ENCODE results near the gene ZNF574. TPM values are rescaled to one million over a fixed set of nuclear protein-coding genes. Genes with fewer than 3 reads are reported as not detected.
"Not testable (repeated sequence)": the region's sequence is repeated elsewhere in the genome, so short reads cannot be mapped to it uniquely, and the experiment has no call there.

Gene ZNF574
- total RNA-seq, 1 donor from 2014 or later = 18.7 TPM

DNA sequence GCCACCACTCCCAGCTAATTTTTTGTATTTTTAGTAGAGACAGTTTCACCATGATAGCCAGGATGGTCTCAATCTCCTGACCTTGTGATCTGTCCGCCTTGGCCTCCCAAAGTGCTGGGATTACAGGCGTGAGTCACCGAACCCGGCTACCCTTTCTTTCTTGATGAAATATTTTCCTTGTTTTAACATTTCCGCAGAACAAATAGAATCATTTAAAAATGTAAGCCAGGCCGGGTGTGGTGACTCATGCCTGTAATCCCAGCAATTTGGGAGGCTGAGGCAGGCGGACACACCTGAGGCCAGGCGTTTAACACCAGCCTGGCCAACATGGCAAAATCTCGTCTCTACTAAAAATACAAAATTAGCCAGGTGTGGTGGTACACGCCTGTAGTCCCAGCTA, 24.3 kb downstream of the ZNF574 start:
- DNase-seq (ENCODE audit: low spot score) = not testable (repeated sequence)

DNA sequence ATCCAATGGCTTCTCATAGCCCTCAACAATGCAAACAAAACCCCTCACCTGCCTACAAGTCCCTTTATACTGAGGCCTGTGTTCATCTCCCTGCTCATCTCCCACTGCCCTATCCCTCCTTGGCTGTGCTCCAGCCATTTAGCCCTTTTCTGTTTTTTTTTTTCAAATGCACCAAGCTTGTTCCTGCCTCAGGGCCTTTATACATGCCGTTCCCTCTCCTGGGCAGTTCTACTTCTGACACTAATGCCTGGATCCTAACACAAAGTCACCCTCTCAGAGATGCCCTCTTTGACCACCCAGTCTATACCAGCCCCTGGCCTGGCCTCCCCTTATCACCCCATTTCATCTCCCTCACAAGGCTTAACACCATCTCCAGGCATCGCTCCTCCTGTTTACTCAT, 26.9 kb downstream of the ZNF574 start:
- no peak for DNase-seq (ENCODE audit: low spot score)

DNA sequence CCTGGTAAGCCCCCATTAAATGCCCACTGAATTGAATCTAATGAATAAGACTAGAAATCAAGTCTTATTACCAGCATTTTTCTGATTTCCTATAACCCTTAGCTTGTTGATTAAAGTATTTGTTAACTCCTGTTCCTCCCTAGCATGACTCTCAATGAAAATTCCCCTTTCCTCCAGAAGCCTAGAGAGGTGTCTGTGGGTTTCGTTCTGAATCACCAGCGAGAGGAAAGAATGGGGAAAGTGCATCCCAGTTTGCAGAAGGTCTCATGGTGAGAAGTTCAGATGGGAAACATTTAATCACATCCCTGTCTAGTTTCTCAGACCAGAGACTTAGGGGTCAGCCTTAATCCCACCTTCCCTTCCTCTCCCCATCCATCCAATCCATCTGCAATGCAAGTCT, 29.4 kb downstream of the ZNF574 start:
- no peak for DNase-seq (ENCODE audit: low spot score)

DNA sequence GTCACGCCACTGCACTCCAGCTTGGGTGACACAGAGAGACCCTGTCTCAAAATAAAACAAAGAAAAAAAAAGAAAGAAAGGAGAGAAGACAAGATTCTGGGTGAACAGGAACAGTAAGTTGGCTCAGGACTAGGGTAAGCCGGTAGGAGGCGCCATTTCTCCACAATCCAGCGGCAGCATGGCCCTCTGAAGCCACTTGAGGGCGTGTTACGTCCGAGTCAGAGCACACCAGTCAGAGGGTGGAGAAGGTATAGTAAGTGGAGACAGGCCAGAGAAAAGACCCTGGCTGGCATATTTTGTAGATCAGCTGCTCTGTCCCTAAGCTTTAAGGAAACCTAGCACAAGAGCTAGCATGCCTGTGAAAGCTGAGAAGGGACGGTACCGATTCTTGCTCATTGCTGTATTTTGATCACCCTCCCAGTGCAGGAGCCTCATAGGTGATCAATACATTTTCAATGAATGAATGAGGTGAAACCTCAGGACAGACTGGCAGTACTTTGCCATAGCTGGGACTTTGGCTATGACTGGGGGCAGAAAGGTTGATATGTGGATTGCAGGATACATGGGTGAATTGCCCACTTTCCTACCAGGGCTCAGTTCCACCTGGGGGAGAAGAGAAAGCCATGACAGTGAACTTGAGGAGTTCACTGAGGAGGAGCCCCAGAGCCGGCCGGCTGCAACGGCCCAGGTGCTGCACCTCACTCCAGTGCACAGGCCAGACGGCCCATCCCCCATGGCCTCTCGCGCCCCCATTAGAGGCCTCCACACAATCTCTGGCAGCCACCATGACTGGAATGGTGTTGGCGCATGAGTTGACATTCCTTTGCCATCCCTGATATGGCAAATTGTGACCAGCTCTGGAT, 32.8 kb downstream of the ZNF574 start:
- DNase-seq (ENCODE audit: low spot score) = peak; percentile 78

DNA sequence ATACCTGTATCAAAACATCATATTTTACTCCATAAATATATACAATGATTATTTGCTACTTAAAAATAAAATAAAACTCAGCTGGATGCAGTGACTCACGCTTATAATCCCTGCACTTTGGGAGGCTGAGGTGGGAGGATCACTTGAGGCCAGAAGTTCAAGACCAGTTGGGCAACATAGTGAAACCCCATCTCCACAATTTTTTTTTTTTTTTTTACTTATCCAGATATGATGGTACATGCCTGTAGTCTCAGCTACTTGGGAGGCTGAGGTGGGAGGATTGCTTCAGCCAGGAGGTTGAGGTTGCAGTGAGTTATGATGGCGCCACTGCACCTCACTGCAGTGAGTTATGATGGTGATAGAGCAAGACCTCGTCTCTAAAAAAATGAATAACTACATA, 33.9 kb downstream of the ZNF574 start:
- no peak for DNase-seq (ENCODE audit: low spot score)

DNA sequence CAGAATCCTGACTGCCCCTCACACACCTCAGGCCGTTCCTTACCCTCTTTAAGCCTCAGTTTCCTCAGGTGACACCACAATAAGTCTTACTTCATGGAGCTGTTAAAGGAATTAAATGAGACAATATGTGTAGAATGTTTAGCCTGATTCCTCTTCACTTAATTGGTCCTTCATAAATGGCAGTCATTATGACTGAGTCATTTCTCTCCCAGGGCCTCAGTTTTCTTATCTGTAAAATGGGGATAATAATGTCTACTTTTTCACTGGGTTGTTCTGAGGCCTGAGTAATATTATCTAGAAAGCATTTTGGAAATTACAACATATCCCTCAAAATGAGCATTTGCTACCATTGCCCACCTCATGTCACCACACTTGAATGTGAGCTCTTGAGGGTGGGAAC, 34.7 kb downstream of the ZNF574 start:
- no peak for DNase-seq (ENCODE audit: low spot score)

DNA sequence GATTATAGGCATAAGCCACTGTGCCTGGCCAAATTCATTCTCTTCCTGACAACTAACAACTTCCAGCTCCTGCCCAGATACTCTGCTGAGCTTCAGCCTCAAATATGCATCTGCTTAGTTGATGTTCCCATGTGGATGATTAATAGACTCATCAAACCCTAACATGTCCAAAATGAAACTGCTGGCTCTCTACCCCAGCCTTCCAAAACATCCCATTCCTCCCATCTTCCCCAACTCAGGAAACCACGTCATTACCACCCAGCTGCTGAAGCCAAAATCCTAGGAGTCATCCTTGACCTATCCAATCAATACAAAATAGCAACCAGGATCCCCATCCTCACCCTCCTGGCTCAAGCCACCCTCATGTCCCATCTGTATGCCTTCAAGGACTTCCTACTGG, 35.4 kb downstream of the ZNF574 start:
- no peak for DNase-seq (ENCODE audit: low spot score)

DNA sequence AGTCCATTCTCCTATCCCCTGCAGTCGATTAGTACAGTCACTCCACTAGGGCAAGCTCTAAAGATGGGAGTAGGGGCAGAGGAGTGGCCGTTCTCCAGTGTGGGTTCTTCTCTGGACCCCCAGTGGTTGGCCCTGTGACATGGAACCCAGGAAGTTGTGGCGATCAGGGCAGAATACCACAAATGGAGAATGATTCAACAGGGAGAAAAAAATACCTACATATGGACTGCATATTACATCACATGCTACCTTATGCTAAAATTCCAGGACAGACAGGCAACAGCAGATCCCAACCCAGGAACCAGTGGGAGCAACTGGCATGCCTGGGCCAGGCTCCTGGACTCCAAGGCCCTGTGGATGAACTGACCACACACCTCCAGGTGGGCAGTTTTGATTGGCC, 35.8 kb downstream of the ZNF574 start:
- no peak for DNase-seq (ENCODE audit: low spot score)

DNA sequence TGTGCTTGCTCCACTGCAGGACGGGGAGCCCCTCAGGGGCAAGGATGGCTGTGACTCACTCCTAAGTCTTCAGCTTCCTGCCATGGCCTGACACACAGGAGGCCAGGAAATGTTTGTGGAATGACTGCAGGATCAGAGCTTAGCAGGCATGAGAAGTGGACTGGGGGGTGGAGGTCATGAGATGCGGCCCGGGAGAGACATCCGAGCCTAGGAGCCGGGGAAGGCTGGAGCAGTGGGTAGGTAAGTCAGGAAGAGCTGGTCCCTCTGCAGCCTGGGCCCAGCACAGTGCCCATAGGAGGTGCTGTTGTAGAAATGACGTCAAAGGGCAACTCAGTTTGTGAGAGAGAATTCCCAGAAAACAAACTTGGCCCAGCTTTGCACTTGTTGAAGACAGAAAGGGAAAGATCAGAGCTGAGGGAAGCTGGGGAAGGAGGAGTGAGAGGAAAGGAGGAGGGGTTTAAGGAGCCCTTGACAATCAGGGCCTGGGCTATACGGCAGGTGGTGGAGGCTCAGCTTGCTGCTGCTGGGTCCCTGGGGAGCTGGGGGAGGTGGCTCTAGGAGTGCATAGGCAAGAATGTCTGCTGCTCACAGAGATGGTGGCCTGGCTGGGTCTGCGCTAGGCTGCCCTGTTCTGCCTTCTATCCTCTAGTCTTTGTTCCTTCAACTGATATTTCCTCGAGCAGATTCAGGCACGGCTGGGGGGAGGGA, 37.8 kb downstream of the ZNF574 start:
- no peak for DNase-seq (ENCODE audit: low spot score)

DNA sequence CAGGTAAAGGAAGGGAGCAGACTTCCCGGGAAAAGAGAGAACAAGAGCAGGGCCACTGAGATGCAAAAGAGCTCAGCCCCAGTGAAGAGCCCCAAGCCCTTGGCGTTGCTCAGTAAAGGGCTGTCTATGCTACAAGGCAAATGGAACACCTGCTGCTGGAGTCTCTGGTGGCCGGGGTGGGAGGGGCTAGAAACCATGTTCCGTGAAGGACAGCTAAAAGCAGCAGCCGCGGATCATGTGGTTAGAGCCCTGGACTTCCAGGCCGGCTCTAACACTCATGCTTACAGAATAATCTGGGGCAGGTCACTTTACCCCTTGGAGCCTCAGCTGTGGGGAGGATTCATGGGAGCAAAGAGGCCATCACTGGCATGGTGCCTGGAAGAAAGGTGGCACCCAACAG, 38.4 kb downstream of the ZNF574 start:
- no peak for DNase-seq (ENCODE audit: low spot score)

DNA sequence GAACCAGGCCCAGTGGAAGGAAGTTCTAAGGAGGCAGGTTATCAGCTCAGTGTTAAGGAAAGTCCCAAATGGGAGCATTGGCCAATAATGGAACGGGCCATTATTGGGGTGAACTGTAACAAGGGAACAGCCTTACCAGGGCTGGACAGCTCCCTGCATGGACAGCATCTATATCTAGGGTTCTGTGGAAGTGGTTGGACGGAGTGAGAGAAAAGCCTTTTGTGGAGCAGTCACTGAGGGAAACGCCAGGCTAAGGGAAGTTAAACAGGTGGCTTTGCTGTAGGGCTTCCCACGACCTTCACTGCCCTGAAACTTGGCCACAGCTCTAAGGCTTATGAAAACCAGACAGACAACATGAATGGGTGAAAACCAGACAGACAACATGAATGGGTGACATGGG, 39.3 kb downstream of the ZNF574 start:
- no peak for DNase-seq (ENCODE audit: low spot score)

DNA sequence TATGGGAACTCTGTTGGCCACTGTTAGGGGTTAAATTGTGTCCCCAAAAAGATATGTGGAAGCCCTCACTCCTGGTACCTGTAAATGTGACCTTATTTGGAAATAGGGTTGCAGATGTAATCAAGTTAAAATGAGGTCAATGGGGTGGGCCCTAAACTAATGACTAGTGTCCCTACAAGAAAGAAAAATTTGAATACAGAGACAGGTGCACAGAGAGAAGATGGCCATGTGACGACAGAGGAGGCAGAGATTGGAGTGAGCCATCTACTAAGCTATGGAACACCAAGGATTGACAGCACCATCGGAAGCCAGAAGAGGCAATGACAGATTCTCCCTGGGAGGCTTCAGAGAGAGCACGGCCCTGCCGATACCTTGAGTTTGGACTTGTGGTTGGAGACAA, 39.7 kb downstream of the ZNF574 start:
- DNase-seq (ENCODE audit: low spot score) = no peak

DNA sequence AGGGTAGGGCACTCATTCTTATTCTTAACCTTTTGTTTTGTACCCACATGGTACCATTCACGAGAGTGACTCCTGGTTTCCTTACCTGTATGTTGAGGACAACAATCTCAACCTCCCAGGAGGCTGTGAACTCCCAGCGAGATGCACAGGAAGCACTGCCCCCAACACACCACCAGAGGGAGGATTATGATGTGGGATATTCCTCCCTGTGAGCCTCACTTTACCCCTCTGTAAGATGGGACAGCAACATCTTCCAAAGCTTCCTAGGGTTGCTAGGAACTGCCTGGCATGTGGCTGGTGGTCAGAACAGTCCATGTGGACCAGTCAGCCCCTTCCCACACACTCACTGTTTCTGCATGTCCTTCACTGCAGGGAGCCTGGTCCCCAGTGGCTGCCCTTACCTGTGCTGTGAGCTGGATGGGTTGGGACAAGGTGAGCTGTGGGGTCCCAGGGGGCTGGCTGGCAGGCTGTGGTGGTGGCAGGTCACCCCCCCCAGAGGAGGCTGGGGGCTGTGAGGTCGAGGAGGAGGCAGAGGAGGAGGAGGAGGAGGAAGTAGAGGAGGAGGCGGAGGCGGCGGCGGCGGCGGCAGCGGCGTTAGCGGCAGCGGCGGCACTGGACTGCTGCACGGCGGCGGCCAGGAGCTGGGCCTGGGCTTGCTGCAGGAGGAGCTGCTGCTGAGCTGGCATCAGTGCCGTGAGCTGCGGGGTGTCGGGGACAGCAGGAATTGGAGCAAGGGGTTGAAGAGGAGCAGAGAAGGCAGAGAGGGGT, 40.5 kb downstream of the ZNF574 start:
- DNase-seq (ENCODE audit: low spot score) = no peak

DNA sequence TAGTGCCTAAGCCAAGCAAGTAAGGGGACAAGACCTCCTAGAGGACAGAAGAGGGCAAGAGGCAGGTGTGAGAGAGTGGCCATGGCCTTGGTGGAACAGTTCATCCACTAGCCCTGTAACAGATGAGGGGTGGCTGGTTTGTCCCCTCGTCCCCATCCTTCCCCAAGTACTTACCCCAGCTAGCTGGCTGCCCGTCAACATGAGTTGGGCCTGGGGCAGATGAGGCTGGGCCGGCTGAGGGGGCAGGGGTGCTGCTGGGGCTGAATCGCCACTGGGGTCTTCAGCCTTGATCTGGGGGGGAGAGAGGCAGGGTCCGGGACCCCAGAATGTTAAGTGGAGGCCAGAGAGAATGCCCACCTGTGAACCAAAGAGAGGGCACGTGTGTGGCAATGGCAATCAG, 41.1 kb downstream of the ZNF574 start:
- no peak for DNase-seq (ENCODE audit: low spot score)

DNA sequence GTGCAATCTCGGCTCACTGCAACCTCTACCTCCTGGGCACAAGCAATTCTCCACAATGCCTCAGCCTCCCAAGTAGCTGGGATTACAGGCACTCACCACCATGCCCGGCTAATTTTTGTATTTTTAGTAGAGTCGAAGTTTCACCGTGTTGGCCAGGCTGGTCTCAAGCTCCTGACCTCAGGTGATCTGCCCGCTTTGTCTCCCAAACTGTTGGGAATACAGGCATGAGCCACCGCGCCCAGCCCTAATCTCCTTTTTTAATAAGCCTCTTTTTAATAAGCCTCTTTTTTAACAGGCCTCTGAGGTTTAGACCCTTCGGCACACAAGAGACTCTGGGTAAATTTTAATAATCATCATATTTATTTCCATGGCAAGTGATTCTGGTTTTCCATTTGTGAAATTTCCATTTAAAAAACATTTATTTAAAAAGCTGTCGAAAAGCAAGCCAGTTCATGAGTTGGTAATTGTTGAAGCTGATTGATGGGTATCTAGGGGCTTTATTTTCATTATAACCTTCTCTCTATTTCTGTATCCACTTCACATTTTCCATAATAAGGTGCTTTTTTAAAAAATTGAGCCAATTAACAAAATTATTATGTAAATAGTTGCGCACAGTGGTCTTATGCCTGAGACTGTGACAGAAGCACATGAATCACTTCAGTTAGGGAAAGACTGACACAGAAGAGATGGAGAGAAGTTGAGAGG, 44.5 kb downstream of the ZNF574 start:
- DNase-seq (ENCODE audit: low spot score) = no peak

DNA sequence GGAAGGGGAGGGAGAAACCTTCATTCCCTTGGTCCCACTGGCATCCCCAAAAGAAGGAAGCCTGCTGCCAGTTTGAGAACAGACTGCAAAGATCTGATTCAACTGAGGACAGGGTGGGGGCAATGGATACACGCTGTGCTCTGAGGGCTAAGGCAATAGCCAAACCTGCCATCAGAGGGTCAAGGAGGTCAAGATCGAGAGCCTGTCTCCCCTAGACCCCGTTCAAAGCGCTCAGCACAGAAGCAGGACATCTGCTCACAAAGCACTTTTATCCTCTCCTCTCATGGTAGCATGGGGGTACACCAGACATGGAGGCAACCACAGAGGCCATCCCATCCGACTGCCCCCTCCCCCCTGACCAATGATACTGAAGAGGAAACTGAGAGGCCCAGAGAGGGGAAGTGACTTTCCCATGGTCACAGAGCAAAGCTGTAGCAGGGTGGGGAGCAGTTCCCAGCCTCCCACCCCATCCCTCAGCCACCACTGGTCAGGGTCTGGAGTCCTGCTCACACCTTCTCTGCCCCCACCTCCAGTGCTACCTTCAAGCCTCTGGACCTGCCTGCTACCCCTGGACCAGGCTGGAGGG, 45.2 kb downstream of the ZNF574 start:
- no peak for DNase-seq (ENCODE audit: low spot score)

DNA sequence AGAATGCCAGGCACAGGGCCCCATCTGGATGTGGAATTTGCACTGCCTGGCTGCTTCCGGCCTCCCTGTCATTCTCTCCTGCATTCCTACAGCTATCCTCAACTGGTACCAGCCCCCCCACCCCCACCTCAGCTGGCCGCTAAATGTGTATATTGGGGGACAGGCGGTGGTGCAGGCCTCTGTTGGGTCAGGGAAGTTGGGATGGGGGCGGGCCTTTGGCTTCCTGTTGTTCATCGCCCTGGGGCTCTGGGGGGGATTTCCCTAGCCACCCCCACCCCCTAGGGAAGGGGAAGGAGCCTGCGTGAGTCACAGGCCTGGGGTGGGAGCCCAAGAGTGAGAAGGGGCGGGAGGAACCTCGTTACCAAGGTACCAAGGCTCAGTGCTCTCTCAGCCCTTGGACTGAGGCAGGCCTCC, 45.7 kb downstream of the ZNF574 start:
- DNase-seq (ENCODE audit: low spot score) = no peak

DNA sequence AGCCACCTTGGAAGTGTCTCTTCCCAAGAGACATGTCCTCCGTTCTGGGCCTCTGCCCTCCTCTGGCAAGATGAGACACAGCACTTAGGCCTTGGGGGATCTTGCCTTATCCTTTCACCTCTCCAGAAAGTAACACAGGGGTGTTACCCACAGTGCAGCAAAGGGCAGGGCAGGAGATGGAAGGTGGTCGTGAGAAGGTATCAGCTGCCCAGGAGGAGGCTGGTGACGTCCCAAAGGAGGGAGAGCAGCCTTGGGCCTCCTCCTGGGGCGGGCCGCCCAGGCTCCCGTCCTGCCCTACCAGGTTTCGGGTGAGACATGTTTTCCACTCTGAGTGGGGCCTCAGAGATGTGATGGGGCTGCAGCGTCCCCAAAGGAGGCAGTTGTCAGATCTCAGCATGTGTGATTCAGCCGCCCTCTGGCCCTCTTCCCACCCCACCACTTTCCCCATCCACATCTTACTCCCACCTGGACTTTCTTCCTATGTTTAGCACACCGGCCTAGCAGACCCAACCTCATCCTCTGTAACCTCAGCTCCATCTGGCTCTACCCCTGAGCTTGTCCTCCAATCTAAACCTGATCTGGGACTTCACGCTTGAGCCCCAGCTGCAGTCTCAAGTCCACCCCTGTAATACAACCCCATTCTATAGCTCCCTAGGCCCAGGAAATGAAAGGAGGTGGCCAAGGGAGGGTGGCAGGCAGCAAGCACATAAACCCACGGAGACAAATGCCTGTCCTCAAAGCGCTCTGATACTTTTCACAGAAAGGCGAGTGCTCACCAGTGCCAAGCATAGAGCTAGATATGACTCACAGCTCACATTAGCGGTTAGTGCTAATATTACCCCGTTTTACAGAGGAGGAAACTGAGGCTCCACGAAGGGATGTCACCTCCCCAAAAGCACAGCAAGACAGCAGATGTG, 47.0 kb downstream of the ZNF574 start:
- DNase-seq (ENCODE audit: low spot score) = no peak

DNA sequence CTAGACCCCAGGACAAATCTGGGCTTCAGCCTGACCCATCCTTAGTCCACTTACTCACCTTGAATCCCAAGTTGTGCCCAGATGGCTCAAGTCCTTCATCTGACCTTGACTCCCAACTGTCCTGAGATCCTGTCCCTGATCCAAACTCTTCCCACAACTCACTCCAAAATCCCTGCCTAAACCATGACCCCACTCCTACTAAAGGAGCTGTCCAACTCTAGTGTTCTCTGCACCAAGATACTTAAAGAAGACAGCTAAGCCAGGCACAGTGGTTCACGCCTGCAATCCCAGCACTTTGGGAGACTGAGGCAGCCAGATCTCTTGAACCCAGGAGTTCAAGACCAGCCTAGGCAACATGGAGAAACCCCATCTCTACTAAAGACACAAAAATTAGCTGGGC, 47.8 kb downstream of the ZNF574 start:
- no peak for DNase-seq (ENCODE audit: low spot score)

DNA sequence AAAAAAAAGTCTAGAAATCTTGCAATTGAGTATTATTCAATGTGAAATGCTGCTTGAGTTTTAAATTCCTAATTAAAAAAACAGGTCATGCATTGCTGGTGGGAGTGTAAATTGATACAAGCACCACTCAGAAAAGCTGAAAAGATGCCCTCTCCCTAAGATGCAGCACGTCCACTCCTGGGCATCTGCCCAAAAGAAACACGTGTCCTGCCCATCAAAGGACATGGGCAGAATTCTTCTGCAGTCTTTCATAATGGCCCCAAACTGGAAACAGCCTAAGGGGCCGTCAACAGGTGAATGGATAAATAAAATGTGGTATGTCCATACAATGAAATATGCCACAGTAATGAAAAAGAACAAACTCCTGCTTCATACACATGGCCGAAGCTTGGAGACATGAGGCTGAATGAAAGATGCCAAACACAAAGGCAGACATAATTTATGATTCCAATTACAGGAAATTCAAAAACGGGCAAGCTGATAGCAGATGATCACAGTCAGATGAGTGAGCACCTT, 48.5 kb downstream of the ZNF574 start:
- no peak for DNase-seq (ENCODE audit: low spot score)

Measured in ureter (tissue), 1 donor.